H1 (cell line): Measurements from ENCODE around the gene BPIFB3. TPM values are rescaled to one million over a fixed set of nuclear protein-coding genes. Genes with fewer than 3 reads are reported as not detected.
A peak's percentile ranks its signal among the peaks of the same experiment; 100 is the strongest.

Experiments used
- CTCF ChIA-PET: fragments of 300-600 bp; sonication (Branson Sonifier 250); formaldehyde crosslinking; loops from one replicate; lab custom pipeline; 2021; ENCODE audit not compliant: partially characterized antibody; lab: Charles Lee
- POLR2A ChIA-PET: fragments of 300-600 bp; sonication (Branson Sonifier 250); formaldehyde crosslinking; loops from one replicate; lab custom pipeline; 2021; ENCODE audit warnings: inconsistent platforms; ENCODE audit not compliant: partially characterized antibody; lab: Charles Lee
- DNase-seq, 2 experiments: peaks; one replicate each; pipeline versions ENCODE4 v3.0.0 to v3.0.0-alpha.2; 2010 to 2022; ENCODE audit warnings: low spot score in 2 of 2, low read depth in 1 of 2, mixed read lengths in 1 of 2
- FAIRE-seq: peaks from 2 replicates; lab custom pipeline; 2011; peaks lifted over from hg19 to GRCh38; lab: Jason Lieb, UNC
- H2AFZ ChIP-seq: 2 replicates; pipeline ENCODE4 v1.8.1; 2012; ENCODE audit warnings: low read length, inconsistent platforms
- H2AK5ac ChIP-seq: 2 replicates; pipeline ENCODE4 v1.6.1; 2013; ENCODE audit warnings: low read depth, low read length
- H2BK120ac ChIP-seq: replicated peaks from 2 replicates; pipeline ENCODE3; 2013; ENCODE audit warnings: low read depth, low read length, inconsistent platforms
- H2BK12ac ChIP-seq: 2 replicates; pipeline ENCODE4 v1.6.1; 2013; ENCODE audit warnings: low read depth, low read length
- H2BK15ac ChIP-seq: 2 replicates; pipeline ENCODE4 v1.6.1; 2013; ENCODE audit warnings: low read length
- H2BK20ac ChIP-seq: 2 replicates; pipeline ENCODE4 v1.6.1; 2013; ENCODE audit warnings: low read length
- H2BK5ac ChIP-seq: 2 replicates; pipeline ENCODE4 v1.6.1; 2013; ENCODE audit warnings: low read depth, low read length
- H3K14ac ChIP-seq: 2 replicates; pipeline ENCODE4 v1.6.1; 2013; ENCODE audit warnings: inconsistent platforms; ENCODE audit not compliant: insufficient read length
- H3K18ac ChIP-seq: 2 replicates; pipeline ENCODE4 v1.6.1; 2013; ENCODE audit warnings: low read length; ENCODE audit errors: extremely low read depth
- H3K23ac ChIP-seq: 2 replicates; pipeline ENCODE4 v1.6.1; 2013; ENCODE audit warnings: inconsistent platforms; ENCODE audit not compliant: insufficient read length
- H3K23me2 ChIP-seq: 2 replicates; pipeline ENCODE4 v1.6.1; 2013; ENCODE audit warnings: low read depth, low read length
- H3K27ac ChIP-seq: 2 replicates; pipeline ENCODE4 v1.6.1; 2011; ENCODE audit warnings: low read depth, low read length, inconsistent platforms
- H3K27me3 ChIP-seq, 4 experiments: replicated peaks in 1 of 4; 1 replicate in 1 of 4; 2 replicates in 3 of 4; pipeline versions ENCODE4 v1.6.1 to v1.8.1; 2011 to 2013; ENCODE audit warnings: low read length in 3 of 4, mild to moderate bottlenecking in 3 of 4, inconsistent platforms in 2 of 4, mixed read lengths in 2 of 4, moderate library complexity in 1 of 4; ENCODE audit not compliant: control insufficient read depth in 3 of 4, insufficient read depth in 3 of 4; ENCODE audit errors: extremely low read depth in 1 of 4
- H3K36me3 ChIP-seq, 4 experiments: 2 replicates each; pipeline versions ENCODE4 v1.6.1 to v1.8.1; 2011 to 2013; ENCODE audit warnings: mild to moderate bottlenecking in 4 of 4, low read length in 3 of 4, moderate library complexity in 2 of 4, control low read depth in 1 of 4, inconsistent platforms in 1 of 4; ENCODE audit not compliant: insufficient read depth in 4 of 4, control insufficient read depth in 2 of 4
- H3K4ac ChIP-seq: replicated peaks from 2 replicates; pipeline ENCODE3; 2013; ENCODE audit warnings: low read length, low read depth, mixed read lengths, inconsistent platforms; ENCODE audit not compliant: insufficient read length
- H3K4me1 ChIP-seq, 4 experiments: replicated peaks in 1 of 4; 1 replicate in 1 of 4; 2 replicates in 3 of 4; pipeline versions ENCODE4 v1.6.1 to v1.8.1; 2011 to 2013; ENCODE audit warnings: low read length in 3 of 4, inconsistent platforms in 2 of 4, mixed read lengths in 1 of 4; ENCODE audit not compliant: insufficient read depth in 4 of 4, control insufficient read depth in 3 of 4
- H3K4me2 ChIP-seq, 2 experiments: 2 replicates each; pipeline versions ENCODE4 v1.6.1 to v1.8.1; 2011 to 2013; ENCODE audit warnings: low read depth in 2 of 2, low read length in 2 of 2, control low read depth in 1 of 2, inconsistent platforms in 1 of 2, mild to moderate bottlenecking in 1 of 2; ENCODE audit not compliant: insufficient read depth in 1 of 2
- H3K4me3 ChIP-seq, 4 experiments: fragments of 200-600, 300-600 bp in 1 of 4; sonication (generic), shearing (Covaris generic), sonication (Bioruptor Twin) in 1 of 4; 2 replicates each; pipeline versions ENCODE4 v1.5.1 to v1.8.1; 2011 to 2016; ENCODE audit warnings: low read length in 4 of 4, low read depth in 3 of 4, control low read depth in 2 of 4, inconsistent platforms in 2 of 4, mild to moderate bottlenecking in 2 of 4, mixed read lengths in 1 of 4, moderate library complexity in 1 of 4; ENCODE audit not compliant: insufficient read depth in 2 of 4; ENCODE audit errors: extremely low read depth in 1 of 4
- H3K56ac ChIP-seq: replicated peaks from 2 replicates; pipeline ENCODE3; 2013; ENCODE audit warnings: low read depth, mild to moderate bottlenecking, mixed read lengths, low read length, inconsistent platforms; ENCODE audit not compliant: insufficient read length
- H3K79me1 ChIP-seq: 2 replicates; pipeline ENCODE4 v1.6.1; 2013; ENCODE audit warnings: low read depth, low read length, control low read depth
- H3K79me2 ChIP-seq, 2 experiments: 2 replicates each; pipeline versions ENCODE4 v1.6.1 to v1.8.1; 2012 to 2013; ENCODE audit warnings: low read length in 2 of 2, mild to moderate bottlenecking in 2 of 2, inconsistent platforms in 1 of 2; ENCODE audit not compliant: insufficient read depth in 2 of 2, control insufficient read depth in 1 of 2
- H3K9ac ChIP-seq, 4 experiments: replicated peaks in 1 of 4; 1 replicate in 1 of 4; 2 replicates in 3 of 4; pipeline versions ENCODE4 v1.6.1 to v1.8.1; 2011 to 2013; ENCODE audit warnings: low read depth in 3 of 4, low read length in 3 of 4, control low read depth in 2 of 4, mild to moderate bottlenecking in 2 of 4, moderate library complexity in 2 of 4, inconsistent platforms in 1 of 4; ENCODE audit errors: extremely low read depth in 1 of 4
- H3K9me3 ChIP-seq, 2 experiments: 2 replicates each; pipeline versions ENCODE4 v1.6.1 to v1.8.1; 2012 to 2013; ENCODE audit warnings: mild to moderate bottlenecking in 2 of 2, moderate library complexity in 2 of 2, control low read depth in 1 of 2, inconsistent platforms in 1 of 2, low read depth in 1 of 2, low read length in 1 of 2, mixed read lengths in 1 of 2; ENCODE audit not compliant: insufficient read depth in 2 of 2
- H4K20me1 ChIP-seq, 2 experiments: replicated peaks in 1 of 2; 2 replicates each; pipeline versions ENCODE3 to v1.8.1; 2011 to 2013; ENCODE audit warnings: inconsistent platforms in 2 of 2, low read length in 2 of 2, mild to moderate bottlenecking in 1 of 2; ENCODE audit not compliant: insufficient read depth in 2 of 2, control insufficient read depth in 1 of 2
- H4K5ac ChIP-seq: 2 replicates; pipeline ENCODE4 v1.6.1; 2013; ENCODE audit warnings: low read length, low read depth, mixed read lengths, inconsistent platforms; ENCODE audit not compliant: insufficient read length
- H4K8ac ChIP-seq: 2 replicates; pipeline ENCODE4 v1.8.0; 2013; ENCODE audit warnings: mild to moderate bottlenecking, moderate library complexity, low read length, inconsistent platforms; ENCODE audit not compliant: insufficient read depth; ENCODE audit errors: extremely low read depth
- H4K91ac ChIP-seq: replicated peaks from 2 replicates; pipeline ENCODE3; 2013; ENCODE audit warnings: low read length, mixed read lengths, inconsistent platforms; ENCODE audit not compliant: insufficient read length
- ATF3 ChIP-seq: IDR thresholded peaks from 2 replicates; pipeline ENCODE4 v1.6.1; 2011; ENCODE audit warnings: low read depth, mild to moderate bottlenecking, low read length; ENCODE audit not compliant: insufficient read depth
- BRCA1 ChIP-seq: IDR thresholded peaks from 2 replicates; pipeline ENCODE4 v1.6.1; 2012; ENCODE audit warnings: low read depth, low read length, improper control_type of control experiment
- EP300 ChIP-seq, 2 experiments: IDR thresholded peaks; 1 replicate in 1 of 2; 2 replicates in 1 of 2; pipeline ENCODE4 v1.6.1; 2011 to 2012; ENCODE audit warnings: low read depth in 2 of 2, low read length in 2 of 2, mild to moderate bottlenecking in 2 of 2, borderline replicate concordance in 1 of 2, inconsistent platforms in 1 of 2, moderate library complexity in 1 of 2
- JUN ChIP-seq: IDR thresholded peaks from 2 replicates; pipeline ENCODE4 v1.6.1; 2011; ENCODE audit warnings: low read depth, mild to moderate bottlenecking, improper control_type of control experiment, low read length
- KDM4A ChIP-seq: IDR thresholded peaks from one replicate; pipeline ENCODE4 v1.7.1; 2012; ENCODE audit warnings: low read depth, mild to moderate bottlenecking, moderate library complexity, low read length, inconsistent platforms; ENCODE audit not compliant: severe bottlenecking
- SIN3A ChIP-seq, 2 experiments: IDR thresholded peaks in 1 of 2; conservative IDR thresholded peaks in 1 of 2; 2 replicates each; pipeline ENCODE4 v1.6.1; 2011 to 2012; ENCODE audit warnings: low read length in 2 of 2, improper control_type of control experiment in 1 of 2, low read depth in 1 of 2, mild to moderate bottlenecking in 1 of 2
- SIRT6 ChIP-seq: IDR thresholded peaks from one replicate; pipeline ENCODE4 v1.7.1; 2012; ENCODE audit warnings: low read length, inconsistent platforms
- SP4 ChIP-seq: IDR thresholded peaks from 2 replicates; pipeline ENCODE4 v1.6.1; 2012; ENCODE audit warnings: low read length, inconsistent platforms
- TEAD4 ChIP-seq: IDR thresholded peaks from 2 replicates; pipeline ENCODE4 v1.6.1; 2012; ENCODE audit warnings: low read depth, low read length, inconsistent platforms, mixed read lengths
- WGBS, 2 experiments: shearing (Covaris generic) in 1 of 2; methylation state at CpG; one replicate each; pipeline versions ENCODE4 v1.1.6 to v1.1.7; 2013 to 2015; ENCODE audit warnings: low lambda C conversion rate in 2 of 2, mixed read lengths in 2 of 2, inconsistent platforms in 1 of 2, low coverage in 1 of 2, missing lambda C conversion rate in 1 of 2; ENCODE audit not compliant: insufficient replicate concordance in 2 of 2, insufficient coverage in 1 of 2, insufficient read length in 1 of 2; ENCODE audit errors: extremely low coverage in 1 of 2, missing lambda C conversion rate in 1 of 2; 5-methylcytosine and 5-hydroxymethylcytosine counted together
- polyA plus RNA-seq, 7 experiments: library from polyadenylated mRNA; depleted of rRNA in 3 of 7; stranded (reverse) in 5 of 7; unstranded in 2 of 7; fragments of >200 nt in 5 of 7; fragments of 200-250 nt in 2 of 7; gene quantifications; 1 replicate in 5 of 7; 2 replicates in 1 of 7; 4 replicates in 1 of 7; pipeline versions ENCODE4 v1.2.1 to v1.2.3, GENCODE V29; 2011 to 2013; ENCODE audit warnings: missing spikeins in 2 of 7, mixed read lengths in 2 of 7
- total RNA-seq: library from RNA; stranded (reverse); fragmentation: NEBNext Ultra II Directional; extraction: Animal tissue kit (Norgen Biotek cat#: 25700); gene quantifications from 2 replicates; pipeline ENCODE4 v1.2.1, GENCODE V29; 2021

Gene BPIFB3
- total and polyA plus RNA-seq, 2 of the 8 experiments (the other 6 are each of a cell fraction or from before 2014, with no cell fraction given), result not detected

GRCh38 chr20:33070111-33071053 lies 16.7 kb downstream of the BPIFB3 start:
- Histone ChIP-seq H4K8ac (peak overlapping the region; percentile 64), H2AK5ac (no peak overlapping the region; the same call in 1 of the 2 replicates), H3K23ac (no peak overlapping the region), H3K4me3 (no peak overlapping the region), H3K36me3 (no peaks in the 10 kb centered on the region), H3K18ac (no peak overlapping the region; the same call in 1 of the 2 replicates), H3K4ac (no peak overlapping the region), H3K79me2 (no peaks in the 10 kb centered on the region), H3K4me2 (no peak overlapping the region), H3K56ac (no peak overlapping the region), H3K14ac (no peak overlapping the region), H2BK5ac (no peak overlapping the region; the same call in 1 of the 2 replicates), H2BK12ac (no peak overlapping the region), H3K27ac (no peak overlapping the region), H2BK15ac (no peak overlapping the region), H3K9me3 (no peaks in the 10 kb centered on the region), H2AFZ (no peak overlapping the region), H2BK120ac (no peak overlapping the region), H4K5ac (no peak overlapping the region), H4K91ac (no peak overlapping the region), H3K79me1 (no peaks in the 10 kb centered on the region), H2BK20ac (no peak overlapping the region), H3K23me2 (peaks cover 5% of the 10 kb centered on the region; the same call in 1 of the 2 replicates), H3K9ac (no peak overlapping the region), H4K20me1 (no peaks in the 10 kb centered on the region), H3K27me3 (no peaks in the 10 kb centered on the region), H3K4me1 (no peaks in the 10 kb centered on the region)
- no peak for DNase-seq
- ChIA-PET CTCF (interaction anchor here (1.0 to 1.6 kb wide), 3 partner anchors 8 to 26 kb away, joined by 3 to 4 read pairs (median 3); no protein-coding TSS in a partner anchor), POLR2A (no interaction called here)
- no peak for FAIRE-seq
- 87% methylated on average over 19 of the region's 19 CpGs; no CpG with 5 or more reads in 1 of the 2 experiments for WGBS, 2 experiments
- no peak for TF ChIP-seq ATF3
- TF ChIP-seq BRCA1, result no peak
- no peak for TF ChIP-seq SIN3A (conservative IDR thresholded peaks at IDR 0.05 in 1 of 2, IDR thresholded peaks at IDR 0.05 in 1 of 2; ENCODE audit: low read depth in 1 of 2, low read length in 2 of 2)
- no peak for TF ChIP-seq KDM4A
- no peak for TF ChIP-seq JUN
- no peak for TF ChIP-seq EP300 (IDR thresholded peaks at IDR 0.05; ENCODE audit: borderline replicate concordance in 1 of 2, low read depth in 2 of 2, low read length in 2 of 2)
- TF ChIP-seq SIRT6, result no peak
- no peak for TF ChIP-seq TEAD4
- TF ChIP-seq SP4, result no peak
